BLaER1 (cell line): ENCODE results near the gene RAET1G.
"Not testable (repeated sequence)": the region's sequence is repeated elsewhere in the genome, so short reads cannot be mapped to it uniquely, and the experiment has no call there.

Experiments
- H3K27ac ChIP-seq: shearing (Covaris generic); formaldehyde crosslinking; 2 replicates; pipeline ENCODE4 v1.8.1; 2022
- H3K27me3 ChIP-seq: shearing (Covaris generic); formaldehyde crosslinking; 2 replicates; pipeline ENCODE4 v1.8.1; 2022
- H3K36me3 ChIP-seq: shearing (Covaris generic); formaldehyde crosslinking; 2 replicates; pipeline ENCODE4 v1.8.1; 2022
- H3K4me1 ChIP-seq: shearing (Covaris generic); formaldehyde crosslinking; 2 replicates; pipeline ENCODE4 v1.8.1; 2022
- H3K4me2 ChIP-seq: shearing (Covaris generic); formaldehyde crosslinking; 2 replicates; pipeline ENCODE4 v1.8.1; 2022
- H3K4me3 ChIP-seq: shearing (Covaris generic); formaldehyde crosslinking; 2 replicates; pipeline ENCODE4 v1.8.1; 2022
- H3K9ac ChIP-seq: shearing (Covaris generic); formaldehyde crosslinking; 2 replicates; pipeline ENCODE4 v1.8.1; 2022
- H3K9me3 ChIP-seq: shearing (Covaris generic); formaldehyde crosslinking; 2 replicates; pipeline ENCODE4 v1.8.1; 2022
- H4K20me1 ChIP-seq: shearing (Covaris generic); formaldehyde crosslinking; 2 replicates; pipeline ENCODE4 v1.8.1; 2022
- Cebpa-rat ChIP-seq: shearing (Covaris generic); IDR thresholded peaks from 2 replicates; pipeline ENCODE4 v1.8.1; 2022

RAET1G gene

DNA sequence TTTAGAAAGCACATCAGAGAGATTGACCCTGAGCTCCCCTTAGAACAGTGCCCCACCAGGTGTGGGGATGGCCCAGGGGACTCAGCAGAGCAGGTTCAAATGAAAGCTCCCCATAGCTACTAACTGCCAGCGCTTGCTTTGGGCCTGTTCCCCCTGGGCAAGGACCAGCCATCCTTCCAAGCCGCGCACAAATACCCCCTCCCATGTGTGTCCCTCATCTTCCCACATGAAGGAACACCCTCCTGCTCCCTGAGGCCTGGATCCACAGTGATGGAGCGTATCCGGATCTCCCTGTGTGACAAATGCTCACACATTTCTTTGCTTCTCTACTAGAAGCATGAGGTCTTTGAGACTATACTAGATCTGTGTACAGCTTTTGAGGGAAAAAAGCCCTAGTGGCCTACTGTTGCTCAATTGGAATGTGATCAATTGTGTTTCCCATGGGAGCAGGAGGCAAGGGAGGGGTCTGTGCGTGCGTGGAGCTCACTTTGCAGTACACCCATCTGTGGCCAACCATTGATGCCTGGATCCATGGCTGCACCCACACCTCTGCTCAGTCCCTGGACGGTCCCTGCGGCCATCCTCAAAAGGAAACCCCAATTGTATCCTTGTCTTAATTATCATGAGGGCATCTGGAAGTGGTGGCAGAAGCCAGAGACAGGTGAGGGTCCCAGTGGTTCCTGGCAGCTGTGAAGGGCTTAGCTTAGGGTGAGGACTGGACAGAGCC is 1.4 kb upstream of the RAET1G start:
- H3K9ac ChIP-seq: no peak overlapping the region
- no peak overlapping the region for H3K4me2 ChIP-seq
- peaks cover 10% of the 10 kb centered on the region; the same call in 1 of the 2 replicates for H3K4me1 ChIP-seq
- peaks cover 4% of the 10 kb centered on the region; the same call in 1 of the 2 replicates for H4K20me1 ChIP-seq
- H3K4me3 ChIP-seq: no peak overlapping the region
- H3K27ac ChIP-seq: no peak overlapping the region
- H3K9me3 ChIP-seq: peaks cover 38% of the 10 kb centered on the region
- peaks cover 92% of the 10 kb centered on the region for H3K27me3 ChIP-seq
- no peak for TF ChIP-seq Cebpa-rat
- H3K36me3 ChIP-seq: no peaks in the 10 kb centered on the region

GRCh38 chr6:149923327-149923986 is 536 bp upstream of the RAET1G start:
- Histone ChIP-seq H4K20me1 (peaks cover 4% of the 10 kb centered on the region; the same call in 1 of the 2 replicates), H3K9me3 (peaks cover 38% of the 10 kb centered on the region), H3K4me3 (0 out of 2 replicates have a peak overlapping the region, but pooled peaks have one; percentile 19), H3K9ac (no peak overlapping the region), H3K27ac (no peak overlapping the region), H3K4me1 (peaks cover 10% of the 10 kb centered on the region; the same call in 1 of the 2 replicates), H3K36me3 (no peaks in the 10 kb centered on the region), H3K4me2 (no peak overlapping the region), H3K27me3 (peaks cover 83% of the 10 kb centered on the region)
- TF ChIP-seq Cebpa-rat: no peak

DNA sequence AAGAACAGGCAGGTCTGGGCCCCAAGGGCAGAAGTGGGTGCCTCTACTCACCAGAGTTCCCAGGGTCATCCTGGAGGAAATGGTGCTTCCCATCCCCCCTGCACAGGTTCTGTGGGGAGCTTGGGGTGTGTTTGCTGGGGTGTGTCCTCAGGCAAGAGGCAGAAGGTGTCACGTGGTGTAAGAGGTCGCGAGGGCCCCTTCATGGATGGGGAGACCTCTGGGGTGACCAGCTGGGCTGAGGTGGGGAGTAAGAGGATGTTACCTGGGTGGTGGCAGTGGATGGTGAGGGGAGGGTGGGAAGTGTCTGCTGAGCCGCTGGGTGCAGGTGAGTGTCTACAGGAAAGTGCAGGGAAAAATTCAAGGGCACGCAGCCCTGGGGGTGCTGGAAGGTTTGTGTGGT is 830 bp downstream of the RAET1G start:
- Histone ChIP-seq H3K4me1 (peaks cover 10% of the 10 kb centered on the region; the same call in 1 of the 2 replicates), H3K9me3 (peaks cover 38% of the 10 kb centered on the region), H3K27me3 (peaks cover 72% of the 10 kb centered on the region)
- H3K4me3 ChIP-seq, H3K9ac ChIP-seq, H3K27ac ChIP-seq, H4K20me1 ChIP-seq, H3K4me2 ChIP-seq, H3K36me3 ChIP-seq: not testable (repeated sequence)

- Histone ChIP-seq H3K4me3 (no peak overlapping the region), H4K20me1 (peaks cover 4% of the 10 kb centered on the region; the same call in 1 of the 2 replicates), H3K36me3 (no peaks in the 10 kb centered on the region), H3K9me3 (peaks cover 34% of the 10 kb centered on the region), H3K9ac (no peak overlapping the region), H3K27ac (no peak overlapping the region), H3K27me3 (peaks cover 67% of the 10 kb centered on the region), H3K4me2 (no peak overlapping the region), H3K4me1 (peaks cover 10% of the 10 kb centered on the region; the same call in 1 of the 2 replicates)
- TF ChIP-seq Cebpa-rat: no peak
Measured at GRCh38 chr6:149921361-149921760, 1.6 kb downstream of the RAET1G start.

- Histone ChIP-seq H3K27me3 (peaks cover 51% of the 10 kb centered on the region), H4K20me1 (no peaks in the 10 kb centered on the region; the same call in 1 of the 2 replicates), H3K9ac (no peak overlapping the region), H3K36me3 (no peaks in the 10 kb centered on the region), H3K27ac (no peak overlapping the region), H3K4me1 (no peaks in the 10 kb centered on the region), H3K4me3 (no peak overlapping the region), H3K4me2 (no peak overlapping the region), H3K9me3 (peaks cover 32% of the 10 kb centered on the region)
- no peak for TF ChIP-seq Cebpa-rat
Measured at GRCh38 chr6:149919834-149920225, 3.1 kb downstream of the RAET1G start.

GRCh38 chr6:149919126-149919833 is 3.6 kb downstream of the RAET1G start:
- not testable (repeated sequence) for H3K36me3 ChIP-seq, H3K4me2 ChIP-seq, H4K20me1 ChIP-seq, H3K9ac ChIP-seq, H3K4me1 ChIP-seq, H3K27ac ChIP-seq, H3K4me3 ChIP-seq
- peaks cover 46% of the 10 kb centered on the region for H3K27me3 ChIP-seq
- H3K9me3 ChIP-seq: peaks cover 27% of the 10 kb centered on the region

GRCh38 chr6:149918151-149918905 is 4.6 kb downstream of the RAET1G start:
- no peak for TF ChIP-seq Cebpa-rat

GRCh38 chr6:149917679-149918078 is 5.2 kb downstream of the RAET1G start:
- no peak for TF ChIP-seq Cebpa-rat
- H3K9me3 ChIP-seq: peaks cover 12% of the 10 kb centered on the region
- peaks cover 30% of the 10 kb centered on the region for H3K27me3 ChIP-seq

More at GRCh38 chr6:149918151-149918905, 4.6 kb downstream of the RAET1G start:
- no peak overlapping the region for H3K4me3 ChIP-seq
- no peaks in the 10 kb centered on the region; the same call in 1 of the 2 replicates for H4K20me1 ChIP-seq
- peaks cover 18% of the 10 kb centered on the region for H3K9me3 ChIP-seq
- H3K4me1 ChIP-seq: no peaks in the 10 kb centered on the region
- no peak overlapping the region for H3K9ac ChIP-seq
- no peak overlapping the region for H3K4me2 ChIP-seq
- no peaks in the 10 kb centered on the region for H3K36me3 ChIP-seq
- H3K27me3 ChIP-seq: peaks cover 36% of the 10 kb centered on the region
- no peak overlapping the region for H3K27ac ChIP-seq

More at GRCh38 chr6:149917679-149918078, 5.2 kb downstream of the RAET1G start:
- no peaks in the 10 kb centered on the region for H4K20me1 ChIP-seq
- no peaks in the 10 kb centered on the region for H3K4me1 ChIP-seq
- H3K4me3 ChIP-seq: no peak overlapping the region
- no peak overlapping the region for H3K4me2 ChIP-seq
- no peak overlapping the region for H3K27ac ChIP-seq
- H3K36me3 ChIP-seq: no peaks in the 10 kb centered on the region
- H3K9ac ChIP-seq: no peak overlapping the region
